Activated CD4-positive, alpha-beta T cell treated with anti-CD3 and anti-CD28 coated beads, Interleukin-2, amount 10 ng/mL, durations not matched to agents 7 days and 5 days (primary cell): ENCODE measurements around the gene HSPD1. TPM values are rescaled to one million over a fixed set of nuclear protein-coding genes. Genes with fewer than 3 reads are reported as not detected.
"Not testable (repeated sequence)": the region's sequence is repeated elsewhere in the genome, so short reads cannot be mapped to it uniquely, and the experiment has no call there.

Source experiments
- CTCF ChIA-PET: fragments of 350-600 bp; sonication (Branson Sonifier 250); formaldehyde crosslinking; loops from one replicate; lab custom pipeline; 2021; ENCODE audit warnings: antibody characterized with exemption; lab: Charles Lee
- POLR2A ChIA-PET: fragments of 350-600 bp; sonication (Branson Sonifier 250); formaldehyde crosslinking; loops from one replicate; lab custom pipeline; 2021; ENCODE audit warnings: antibody characterized with exemption; lab: Charles Lee
- DNase-seq: peaks from one replicate; pipeline ENCODE4 v3.0.0-alpha.2; 2020
- H3K27ac Mint-ChIP-seq: one replicate; pipeline ENCODE4 v1.8.0; 2021; ENCODE audit warnings: mild to moderate bottlenecking, moderate library complexity, mixed read lengths
- H3K27me3 Mint-ChIP-seq: one replicate; pipeline ENCODE4 v1.8.0; 2021; ENCODE audit warnings: mixed read lengths
- H3K36me3 Mint-ChIP-seq: one replicate; pipeline ENCODE4 v1.8.0; 2021; ENCODE audit warnings: low read depth, mixed read lengths
- H3K4me1 Mint-ChIP-seq: one replicate; pipeline ENCODE4 v1.8.0; 2021; ENCODE audit warnings: mixed read lengths
- H3K4me3 Mint-ChIP-seq: one replicate; pipeline ENCODE4 v1.8.0; 2021; ENCODE audit warnings: mild to moderate bottlenecking, moderate library complexity, mixed read lengths
- H3K9me3 Mint-ChIP-seq: one replicate; pipeline ENCODE4 v1.8.0; 2021; ENCODE audit warnings: mixed read lengths
- total RNA-seq, 2 experiments: library from RNA; stranded (reverse); gene quantifications; one replicate each; pipeline ENCODE4 v1.2.3, GENCODE V29; 2021

Gene HSPD1
- total RNA-seq, 2 experiments from 2014 or later, result 212 to 223 TPM

- Mint-ChIP-seq H3K36me3 (peaks cover 12% of the 10 kb centered on the region), H3K27ac (peak overlapping the region; percentile 99), H3K4me3 (peak overlapping the region; percentile 86), H3K4me1 (peaks cover 43% of the 10 kb centered on the region), H3K27me3 (no peaks in the 10 kb centered on the region), H3K9me3 (no peaks in the 10 kb centered on the region)
- POLR2A ChIA-PET, result no interaction called here
- no peak for DNase-seq
- CTCF ChIA-PET, result interaction anchor here (1.1 to 1.5 kb wide), 4 partner anchors 13 to 47 kb away, joined by 3 to 5 read pairs (median 4); partner anchors contain the start of genes HSPD1 and HSPE1
Observed at GRCh38 chr2:197453914-197454398, 45.7 kb downstream of the HSPD1 start.

DNA sequence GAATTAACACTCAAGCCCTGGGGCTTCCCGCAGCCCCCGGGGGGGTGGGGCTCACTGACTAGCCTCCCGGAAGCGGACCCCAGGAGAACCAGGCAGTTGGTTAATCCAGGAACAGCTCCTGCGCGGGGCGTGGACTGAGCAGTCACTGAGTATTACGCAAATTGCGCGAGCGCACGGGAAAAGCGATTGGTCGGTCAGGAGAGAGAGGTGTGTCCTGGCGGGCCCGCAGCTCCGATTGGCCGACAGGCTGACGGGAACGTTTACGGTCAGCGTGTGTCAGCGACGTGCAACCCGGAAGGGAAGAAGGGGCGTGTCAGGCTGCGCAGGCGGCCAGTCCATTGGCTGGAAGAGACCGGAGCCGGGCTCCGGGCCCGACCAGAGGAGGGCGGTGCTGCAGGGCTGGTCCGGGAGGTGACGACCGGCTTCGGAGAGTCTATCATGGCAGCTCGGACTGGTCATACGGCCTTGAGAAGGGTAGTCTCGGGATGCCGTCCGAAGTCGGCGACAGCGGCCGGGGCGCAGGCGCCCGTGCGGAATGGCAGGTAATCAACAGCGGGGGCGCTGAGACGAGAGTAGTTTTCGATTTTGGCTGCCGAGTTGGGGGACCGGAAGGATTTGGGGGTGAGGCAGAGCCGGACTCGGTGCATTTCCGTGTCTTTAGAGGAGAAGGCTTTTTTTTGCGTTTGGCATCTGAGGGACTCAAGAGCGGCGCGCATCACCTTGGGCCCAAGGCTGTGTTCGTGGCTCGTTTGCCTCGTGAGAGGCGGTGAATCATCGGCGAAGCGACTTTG lies 46.3 kb downstream of the HSPD1 start, which contains the start of gene COQ10B:
COQ10B (plus strand) TSS at position 430 of the 791 bp plus-strand sequence; CDS start at position 439, 9 bp downstream.
- Mint-ChIP-seq H3K36me3 (peaks cover 12% of the 10 kb centered on the region), H3K4me3 (peak within 1 kb of the TSS; percentile 86), H3K27ac (peak within 1 kb of the TSS; percentile 99), H3K4me1 (peaks cover 42% of the 10 kb centered on the region), H3K9me3 (no peaks in the 10 kb centered on the region), H3K27me3 (no peaks in the 10 kb centered on the region)
- DNase-seq, result peak; percentile 99
- ChIA-PET POLR2A (interaction anchor here (0.5 to 1.0 kb wide), 4 partner anchors 12 to 89 kb away, joined by 3 to 6 read pairs (median 4); partner anchors contain the start of genes MOB4 and SF3B1), CTCF (interaction anchor here (0.7 to 1.5 kb wide), 9 partner anchors 12 to 643 kb away, joined by 3 to 5 read pairs (median 3); partner anchors contain the start of genes HSPD1 and HSPE1)

GRCh38 chr2:197452754-197453122 lies 46.9 kb downstream of the HSPD1 start:
- Mint-ChIP-seq H3K4me3 (peak overlapping the region; percentile 86), H3K27ac (peak overlapping the region; percentile 99), H3K36me3 (peaks cover 12% of the 10 kb centered on the region), H3K4me1 (peaks cover 40% of the 10 kb centered on the region), H3K9me3 (no peaks in the 10 kb centered on the region), H3K27me3 (no peaks in the 10 kb centered on the region)
- POLR2A ChIA-PET, result interaction anchor here (0.5 to 1.0 kb wide), 4 partner anchors 12 to 88 kb away, joined by 3 to 6 read pairs (median 4); partner anchors contain the start of genes MOB4 and SF3B1
- CTCF ChIA-PET, result interaction anchor here (0.7 to 1.5 kb wide), 9 partner anchors 12 to 642 kb away, joined by 3 to 5 read pairs (median 3); partner anchors contain the start of genes HSPD1 and HSPE1
- no peak for DNase-seq

DNA sequence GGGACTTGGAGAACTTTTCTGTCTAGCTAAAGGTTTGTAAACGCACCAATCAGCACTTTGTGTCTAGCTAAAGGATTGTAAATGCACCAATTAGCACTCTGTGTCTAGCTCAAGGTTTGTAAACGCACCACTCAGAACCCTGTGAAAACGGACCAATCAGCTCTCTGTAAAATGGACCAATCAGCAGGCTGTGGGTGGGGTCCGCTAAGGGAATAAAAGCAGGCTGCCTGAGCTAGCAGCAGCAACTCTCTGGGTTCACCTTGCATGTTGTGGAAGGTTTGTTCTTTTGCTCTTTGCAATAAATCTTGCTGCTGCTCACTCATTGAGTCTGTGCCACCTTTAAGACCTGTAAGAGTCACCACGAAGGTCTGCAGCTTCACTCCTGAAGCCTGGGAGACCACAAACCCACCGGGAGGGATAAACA lies 48.7 kb downstream of the HSPD1 start:
- CTCF ChIA-PET, result interaction anchor here (0.7 to 4.0 kb wide), 3 partner anchors 9 to 41 kb away, joined by 3 to 23 read pairs (median 4); partner anchors contain the start of gene SF3B1
- H3K27me3 Mint-ChIP-seq, POLR2A ChIA-PET, H3K27ac Mint-ChIP-seq, H3K4me3 Mint-ChIP-seq, H3K9me3 Mint-ChIP-seq, DNase-seq, H3K36me3 Mint-ChIP-seq: not testable (repeated sequence)
- peaks cover 29% of the 10 kb centered on the region for H3K4me1 Mint-ChIP-seq

DNA sequence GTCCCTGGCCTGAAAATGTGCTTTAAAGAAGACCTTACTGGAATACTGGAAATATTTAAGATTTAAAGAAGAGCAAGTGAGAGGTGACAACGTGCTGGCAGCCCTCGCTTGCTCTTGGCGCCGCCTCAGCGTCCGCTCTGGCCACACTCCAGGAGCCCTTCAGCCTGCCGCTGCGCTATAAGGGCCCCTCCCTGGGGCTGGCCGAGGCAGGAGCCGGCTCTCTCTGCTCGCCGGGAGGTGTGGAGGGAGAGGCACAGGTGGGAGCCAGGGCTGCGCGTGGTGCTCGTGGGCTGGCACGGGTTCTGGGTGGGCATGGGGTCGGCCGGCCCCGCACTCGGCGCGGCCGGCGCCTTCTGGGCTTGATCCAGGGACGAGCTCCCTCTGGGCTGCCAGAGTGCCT lies 49.2 kb downstream of the HSPD1 start:
- H3K27ac Mint-ChIP-seq, result no peak overlapping the region
- H3K4me1 Mint-ChIP-seq, result peaks cover 26% of the 10 kb centered on the region
- no peak for DNase-seq
- POLR2A ChIA-PET, result interaction anchor here (0.6 kb wide), 1 partner anchor 27 kb away, joined by 3 read pairs; no protein-coding TSS in a partner anchor
- H3K36me3 Mint-ChIP-seq, result peaks cover 5% of the 10 kb centered on the region
- CTCF ChIA-PET, result interaction anchor here (0.7 to 4.0 kb wide), 3 partner anchors 9 to 41 kb away, joined by 3 to 23 read pairs (median 4); partner anchors contain the start of gene SF3B1
- H3K27me3 Mint-ChIP-seq, result no peaks in the 10 kb centered on the region
- H3K4me3 Mint-ChIP-seq, result no peak overlapping the region
- H3K9me3 Mint-ChIP-seq, result no peaks in the 10 kb centered on the region

DNA sequence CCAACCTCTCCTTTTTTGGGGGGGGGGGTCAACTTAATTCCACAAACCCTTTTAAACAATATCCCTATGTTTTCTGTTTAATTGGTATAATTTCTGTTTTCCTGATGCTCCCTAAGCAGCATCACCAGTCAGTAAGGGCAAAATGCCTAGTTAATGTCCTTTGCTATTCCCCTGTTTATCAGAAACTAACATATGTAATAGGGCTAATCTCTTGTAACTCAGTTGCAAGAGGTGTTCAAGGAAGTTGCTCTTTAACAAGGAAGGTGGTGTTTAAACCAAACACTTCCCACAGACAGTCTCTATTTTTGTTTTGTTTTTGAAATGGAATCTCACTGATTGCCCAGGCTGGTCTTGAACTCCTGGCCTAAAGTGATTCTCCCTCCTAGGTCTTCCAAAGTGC lies 52.8 kb downstream of the HSPD1 start:
- H3K27me3 Mint-ChIP-seq, result peaks cover 4% of the 10 kb centered on the region
- CTCF ChIA-PET, result no interaction called here
- H3K9me3 Mint-ChIP-seq, result no peaks in the 10 kb centered on the region
- peaks cover 10% of the 10 kb centered on the region for H3K4me1 Mint-ChIP-seq
- POLR2A ChIA-PET, result no interaction called here
- no peak overlapping the region for H3K27ac Mint-ChIP-seq
- DNase-seq, result no peak
- no peak overlapping the region for H3K4me3 Mint-ChIP-seq
- no peaks in the 10 kb centered on the region for H3K36me3 Mint-ChIP-seq

DNA sequence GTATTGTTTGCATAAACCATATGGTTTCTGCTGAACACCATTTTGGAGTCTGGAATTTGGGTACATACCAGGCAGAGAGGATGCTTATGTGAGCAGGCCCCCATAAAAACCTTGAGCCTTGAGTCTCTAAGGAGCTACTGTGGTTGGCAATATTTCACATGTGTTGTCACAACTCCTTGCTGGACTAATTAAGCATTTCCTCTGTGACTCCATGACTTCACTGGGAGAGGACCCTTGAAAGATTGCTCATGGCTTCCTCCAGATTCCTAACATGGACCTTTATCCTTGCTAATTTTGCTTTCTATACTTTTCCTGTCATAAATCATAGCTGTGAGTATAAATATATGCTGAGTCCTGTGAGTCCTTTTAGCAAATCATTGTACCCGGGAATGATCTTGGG lies 53.9 kb downstream of the HSPD1 start:
- no peaks in the 10 kb centered on the region for H3K36me3 Mint-ChIP-seq
- peaks cover 3% of the 10 kb centered on the region for H3K4me1 Mint-ChIP-seq
- H3K27me3 Mint-ChIP-seq, result peaks cover 7% of the 10 kb centered on the region
- ChIA-PET CTCF (no interaction called here), POLR2A (no interaction called here)
- H3K9me3 Mint-ChIP-seq, result no peaks in the 10 kb centered on the region
- DNase-seq, result no peak
- no peak overlapping the region for H3K4me3 Mint-ChIP-seq
- H3K27ac Mint-ChIP-seq, result no peak overlapping the region

- no peaks in the 10 kb centered on the region for H3K36me3 Mint-ChIP-seq
- H3K4me3 Mint-ChIP-seq, result no peak overlapping the region
- peaks cover 3% of the 10 kb centered on the region for H3K4me1 Mint-ChIP-seq
- ChIA-PET CTCF (interaction anchor here (0.6 kb wide), 1 partner anchor 35 kb away, joined by 3 read pairs; no protein-coding TSS in a partner anchor), POLR2A (interaction anchor here (0.6 kb wide), 1 partner anchor 16 kb away, joined by 3 read pairs; no protein-coding TSS in a partner anchor)
- DNase-seq, result no peak
- no peaks in the 10 kb centered on the region for H3K9me3 Mint-ChIP-seq
- peaks cover 7% of the 10 kb centered on the region for H3K27me3 Mint-ChIP-seq
- H3K27ac Mint-ChIP-seq, result no peak overlapping the region
Observed at GRCh38 chr2:197442857-197443256, 56.8 kb downstream of the HSPD1 start.

DNA sequence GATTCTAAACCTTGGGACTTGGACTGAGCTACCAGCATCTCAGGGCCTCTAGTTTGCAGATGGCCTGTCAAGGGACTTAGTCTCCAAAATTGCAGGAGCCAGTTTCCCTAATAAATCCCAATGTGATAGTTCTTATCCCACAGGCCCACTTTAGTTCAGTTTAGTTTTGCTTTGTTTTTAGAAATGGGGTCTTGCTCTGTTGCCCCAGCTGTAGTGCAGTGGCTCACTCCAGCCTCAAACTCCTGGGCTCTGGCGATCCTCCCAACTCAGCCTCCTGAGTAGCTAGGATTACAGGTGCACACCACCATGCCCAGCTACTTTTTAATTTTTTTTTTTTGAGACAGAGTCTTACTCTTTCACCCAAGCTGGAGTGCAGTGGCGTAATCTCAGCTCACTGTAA lies 62.3 kb downstream of the HSPD1 start:
- peaks cover 16% of the 10 kb centered on the region for H3K36me3 Mint-ChIP-seq
- ChIA-PET POLR2A (no interaction called here), CTCF (interaction anchor here (0.7 to 4.7 kb wide), 5 partner anchors 13 to 133 kb away, joined by 3 to 23 read pairs (median 4); no protein-coding TSS in a partner anchor)
- DNase-seq, result no peak
- H3K4me1 Mint-ChIP-seq, result peaks cover 26% of the 10 kb centered on the region
- H3K9me3 Mint-ChIP-seq, result no peaks in the 10 kb centered on the region
- no peak overlapping the region for H3K4me3 Mint-ChIP-seq
- peaks cover 3% of the 10 kb centered on the region for H3K27me3 Mint-ChIP-seq
- H3K27ac Mint-ChIP-seq, result no peak overlapping the region

Other genes starting within 250 kb of the HSPD1 start
- gene ANKRD44, start 189.1 kb downstream of the HSPD1 start, total RNA-seq, result 100 to 1,000 TPM; 223 to 283 TPM
- gene SF3B1, start 64.8 kb downstream of the HSPD1 start, total RNA-seq, result 100 to 1,000 TPM; 334 to 347 TPM
- gene COQ10B, start 46.3 kb downstream of the HSPD1 start, total RNA-seq, result 10 to 100 TPM; 16.7 to 17.9 TPM
- 10 to 100 TPM; 91.0 to 95.6 TPM for gene HSPE1, start 539 bp upstream of the HSPD1 start, total RNA-seq
- 10 to 100 TPM; 17.1 to 18.9 TPM for gene MOB4, start 16.2 kb upstream of the HSPD1 start, total RNA-seq
- gene RFTN2, start 175.7 kb upstream of the HSPD1 start, total RNA-seq, result not detected
- gene MARS2, start 205.5 kb upstream of the HSPD1 start, total RNA-seq, result 10 to 100 TPM; 11.1 to 11.9 TPM